Transverse colon (tissue), 1 donor: Measurements from ENCODE around the gene ADK.

Experiments used
- EP300 ChIP-seq: sonication (generic); formaldehyde crosslinking; IDR thresholded peaks from one replicate; pipeline ENCODE4 v1.6.1; 2017; ENCODE audit warnings: antibody characterized with exemption, low read depth
- POLR2A ChIP-seq: fragments of 450-650 bp; IDR thresholded peaks from one replicate; pipeline ENCODE4 v1.6.1; 2016; ENCODE audit warnings: antibody characterized with exemption, mild to moderate bottlenecking, moderate library complexity

DNA sequence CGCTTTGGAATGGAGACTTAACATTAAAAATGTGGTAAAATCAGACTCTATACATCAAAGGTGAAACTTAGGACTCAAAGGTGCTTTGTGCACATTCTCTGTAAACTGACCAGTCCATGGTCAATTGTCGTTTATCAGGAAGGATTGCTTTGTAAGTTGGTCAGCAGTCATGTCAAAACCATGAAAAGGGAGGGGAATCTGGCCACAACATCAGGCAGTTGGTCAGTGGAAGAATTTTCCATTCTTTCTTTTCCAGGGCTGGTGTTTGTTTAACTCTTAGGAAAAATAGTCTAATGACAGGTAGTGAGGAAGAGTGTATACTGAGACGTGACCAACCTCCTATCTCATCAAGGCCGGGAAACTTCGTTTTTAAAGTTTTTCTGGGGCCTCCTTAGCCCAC lies 226.5 kb downstream of the ADK start:
- TF ChIP-seq EP300 (no peak), POLR2A (no peak)
